Tracheal epithelial cell (primary cell): ENCODE data around the gene OSBPL1A. TPM values are rescaled to one million over a fixed set of nuclear protein-coding genes. Genes with fewer than 3 reads are reported as not detected.

ENCODE experiments used
- total RNA-seq: library from RNA; depleted of rRNA; stranded (reverse); fragments of >200 nt; gene quantifications from 2 replicates; pipeline ENCODE4 v1.2.1, GENCODE V29; 2014

OSBPL1A gene
- 24.1 and 32.2 TPM in 2 replicates for total RNA-seq

DNA sequence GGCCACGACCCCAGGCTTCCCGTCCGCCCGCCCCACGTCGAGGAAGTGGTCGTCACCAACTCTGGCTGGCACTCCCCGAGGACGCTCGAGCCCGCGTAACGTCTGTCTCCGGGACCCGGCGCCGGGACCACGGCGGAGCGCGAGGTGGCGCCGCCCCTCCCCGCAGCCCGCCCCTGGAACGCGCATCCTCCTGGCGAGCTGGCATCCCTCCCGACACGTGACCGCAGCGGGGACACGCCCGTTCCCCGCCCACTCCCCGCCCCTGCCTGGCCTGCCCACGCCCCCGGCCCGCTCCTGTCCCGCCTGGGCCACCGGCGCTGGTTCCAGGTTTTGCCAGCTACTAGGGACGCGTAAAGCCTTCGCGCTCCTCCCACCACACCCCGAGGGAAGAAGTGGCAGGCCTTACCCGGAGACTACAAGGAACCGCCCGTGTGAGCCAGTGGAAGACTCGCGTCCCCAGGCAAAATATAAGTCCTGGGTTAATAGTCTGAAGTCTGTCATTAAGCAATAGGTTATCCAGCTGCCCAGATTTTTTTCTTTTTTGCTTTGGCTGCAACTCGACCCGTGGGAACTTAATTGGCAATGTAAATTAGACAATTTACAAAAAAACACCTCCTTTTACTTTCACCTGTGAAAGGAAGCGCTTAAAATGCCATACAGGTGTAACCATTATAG, at the start of gene OSBPL1A:
TSS of gene OSBPL1A (minus strand) at position 131 of the 675 bp plus-strand sequence. CDS start 20,291 bp downstream, outside the sequence.

DNA sequence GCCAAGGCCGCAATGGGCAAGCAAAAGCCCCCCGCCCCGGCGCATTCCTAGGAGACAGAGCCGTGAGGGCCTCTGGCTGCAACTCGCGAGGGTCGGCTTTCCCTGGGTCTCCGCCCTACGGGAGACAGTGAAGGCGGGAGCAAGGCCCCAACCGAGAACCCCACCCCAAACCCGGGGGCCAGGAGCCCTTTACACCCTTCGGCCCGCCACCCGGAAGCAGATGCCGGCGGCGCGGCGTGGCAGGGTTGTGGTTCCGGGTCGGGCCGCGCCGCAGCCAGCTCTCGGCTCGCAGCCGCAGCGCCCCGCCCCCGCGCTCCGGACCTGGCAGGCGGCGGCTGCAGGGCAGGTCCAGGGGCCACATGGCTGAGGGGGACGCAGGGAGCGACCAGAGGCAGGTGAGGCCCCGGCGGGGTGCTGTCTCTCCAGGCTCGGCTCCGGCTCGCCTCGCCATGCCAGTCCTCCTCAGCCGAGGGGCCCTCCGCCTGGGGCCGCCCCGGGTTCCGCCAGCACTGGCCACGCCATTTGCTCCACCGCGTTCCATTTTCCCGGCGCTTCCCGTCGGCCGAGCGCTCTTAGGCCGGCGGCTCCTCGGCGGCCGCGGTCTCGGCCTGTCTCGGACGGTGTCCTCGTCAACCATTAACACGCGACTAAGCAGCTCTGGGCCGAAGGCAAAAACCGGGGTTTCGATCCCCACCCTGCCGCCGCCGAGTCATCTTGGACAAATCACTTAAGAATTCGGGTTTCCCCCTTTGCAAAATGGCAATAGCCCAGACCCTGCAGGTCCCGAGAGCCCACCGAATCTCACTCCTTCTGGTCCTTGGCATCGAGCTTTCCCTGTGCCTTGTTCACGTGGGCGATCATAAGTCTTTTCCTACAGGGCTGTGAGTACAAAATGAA, 29.0 kb upstream of the OSBPL1A start, which contains the start of gene IMPACT:
TSS of gene IMPACT (plus strand) at position 273 of the 897 bp plus-strand sequence. CDS start at position 360, 87 bp downstream.

DNA sequence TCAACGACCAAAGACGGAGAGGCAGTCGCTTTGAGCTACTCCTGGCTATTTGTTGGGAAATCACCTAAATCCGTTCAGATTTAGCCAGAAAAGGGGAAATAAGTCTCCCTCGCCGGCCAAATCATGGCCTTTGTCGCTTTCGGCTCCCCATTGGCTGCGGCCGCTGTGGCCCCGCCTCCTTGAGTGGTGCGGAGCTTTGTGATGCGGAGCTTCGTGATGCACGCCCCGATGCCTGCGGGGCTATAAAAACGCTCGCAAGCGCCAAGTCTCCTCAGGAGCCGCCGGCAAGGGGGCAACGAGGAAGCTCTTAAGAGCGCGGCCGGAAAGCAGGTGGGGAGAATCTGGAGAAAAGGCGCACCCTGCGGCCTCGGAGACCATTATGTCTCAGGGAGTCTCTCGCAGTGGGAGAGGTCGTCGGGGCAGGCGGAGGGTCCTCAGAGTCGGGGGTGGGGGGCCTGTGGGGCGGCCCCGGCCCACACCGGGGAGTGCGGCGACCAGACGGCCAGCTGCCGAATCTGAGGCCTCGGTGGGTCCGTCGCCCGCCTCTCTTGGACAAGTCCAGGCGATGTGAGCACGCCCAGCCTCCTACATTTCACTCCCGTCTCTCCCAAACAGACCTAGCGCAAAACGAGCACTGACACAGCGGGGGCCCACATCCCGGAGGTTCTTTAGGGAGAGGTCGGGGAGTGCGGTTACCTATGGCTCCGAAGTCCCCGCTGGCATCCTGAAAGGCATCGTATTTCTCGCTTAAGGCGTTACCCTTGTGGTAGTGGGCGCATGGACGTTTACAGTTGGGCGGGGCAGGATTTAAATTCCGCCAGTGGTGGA, 258.6 kb downstream of the OSBPL1A start, which contains the start of gene CABYR:
TSS of gene CABYR (plus strand) at position 274 of the 828 bp plus-strand sequence. CDS start 4,053 bp downstream, outside the sequence.

Other genes starting within 250 kb of the OSBPL1A start
- gene IMPACT, start 28.8 kb upstream of the OSBPL1A start, total RNA-seq: 32.0 TPM in 2 replicates
- under 0.01 and 0.64 TPM in 2 replicates for gene HRH4, start 62.8 kb upstream of the OSBPL1A start, total RNA-seq